A673 (cell line): Measurements from ENCODE around the gene FOXJ1. TPM values are rescaled to one million over a fixed set of nuclear protein-coding genes. Genes with fewer than 3 reads are reported as not detected.

Source experiments
- BruUV-seq: library from RNA; stranded (reverse); fragments of 400-500 nt; replicated peaks from 2 replicates; lab custom pipeline; 2021; lab: Mats Ljungman, UMichigan
- CTCF ChIA-PET: fragments of 300-600 bp; sonication (Branson Sonifier 250); formaldehyde crosslinking; loops from one replicate; lab custom pipeline; 2022; ENCODE audit warnings: antibody characterized with exemption; lab: Charles Lee
- POLR2A ChIA-PET: fragments of 300-600 bp; sonication (Branson Sonifier 250); formaldehyde crosslinking; loops from one replicate; lab custom pipeline; 2022; ENCODE audit warnings: antibody characterized with exemption; ENCODE audit not compliant: low non-redundant PET; lab: Charles Lee
- DNase-seq: peaks from one replicate; pipeline ENCODE4 v3.0.0-alpha.2; 2015; ENCODE audit warnings: low spot score
- H3K27ac ChIP-seq: fragments of 200-600 bp; sonication (generic); 2 replicates; pipeline ENCODE4 v1.5.1; 2016; ENCODE audit warnings: mixed run types, low read depth, mild to moderate bottlenecking, mixed read lengths, antibody characterized with exemption, low read length; ENCODE audit not compliant: poor library complexity, severe bottlenecking
- H3K27me3 ChIP-seq: fragments of 200-600 bp; sonication (generic); replicated peaks from 2 replicates; pipeline ENCODE4 v1.6.1; 2017; ENCODE audit warnings: mixed run types, low read depth, mild to moderate bottlenecking, mixed read lengths, antibody characterized with exemption, low read length; ENCODE audit not compliant: insufficient read depth, poor library complexity
- H3K36me3 ChIP-seq: fragments of 200-600 bp; sonication (generic); 2 replicates; pipeline ENCODE4 v1.6.1; 2016; ENCODE audit warnings: mixed run types, mild to moderate bottlenecking, mixed read lengths, antibody characterized with exemption, low read length; ENCODE audit not compliant: insufficient read depth, poor library complexity, severe bottlenecking
- H3K4me1 ChIP-seq: fragments of 200-600 bp; sonication (generic); 2 replicates; pipeline ENCODE4 v1.6.1; 2017; ENCODE audit warnings: mixed run types, mild to moderate bottlenecking, mixed read lengths, antibody characterized with exemption, low read length; ENCODE audit not compliant: insufficient read depth, poor library complexity, severe bottlenecking
- H3K4me3 ChIP-seq: fragments of 200-600 bp; sonication (generic); 2 replicates; pipeline ENCODE4 v1.5.1; 2016; ENCODE audit warnings: low read depth, mixed run types, mild to moderate bottlenecking, mixed read lengths, low read length; ENCODE audit not compliant: poor library complexity, severe bottlenecking
- H3K9me3 ChIP-seq: fragments of 200-600 bp; sonication (generic); 2 replicates; pipeline ENCODE4 v1.6.1; 2016; ENCODE audit warnings: mixed run types, low read depth, mild to moderate bottlenecking, mixed read lengths, antibody characterized with exemption, low read length; ENCODE audit not compliant: poor library complexity, severe bottlenecking
- CTCF ChIP-seq: fragments of 300-800, 200-600 bp; sonication (generic); conservative IDR thresholded peaks from 2 replicates; pipeline ENCODE4 v1.5.1; 2017; ENCODE audit warnings: low read depth, mild to moderate bottlenecking, antibody characterized with exemption, low read length, moderate library complexity, mixed read lengths
- EZH2 ChIP-seq: fragments of 200-600 bp; sonication (generic); IDR thresholded peaks from 2 replicates; pipeline ENCODE4 v1.6.1; 2017; ENCODE audit warnings: borderline replicate concordance, low read depth, mild to moderate bottlenecking, mixed read lengths, antibody characterized with exemption, low read length; ENCODE audit not compliant: poor library complexity, severe bottlenecking
- intact Hi-C: fragments of 100-400 bp; cut with micrococcal nuclease; formaldehyde crosslinking; loops from one replicate; pipeline ENCODE4 v1.10.0; 2022; ENCODE audit not compliant: unreplicated experiment
- total RNA-seq: library from RNA; stranded (reverse); gene quantifications from 2 replicates; pipeline ENCODE4 v1.2.3, GENCODE V29; 2021

The FOXJ1 gene
- total RNA-seq, 1 experiment from 2014 or later: 0.17 TPM

- ChIA-PET CTCF (no interaction called here), POLR2A (no interaction called here)
- intact Hi-C loops: no loop called here
- no peak overlapping the region for H3K27ac ChIP-seq
- H3K4me1 ChIP-seq: no peaks in the 10 kb centered on the region
- H3K4me3 ChIP-seq: no peak overlapping the region
- TF ChIP-seq CTCF: no peak
- no peak for TF ChIP-seq EZH2
- H3K36me3 ChIP-seq: no peaks in the 10 kb centered on the region
- no TSS peak for BruUV-seq
- no peak for DNase-seq
- H3K9me3 ChIP-seq: no peaks in the 10 kb centered on the region
- no peaks in the 10 kb centered on the region for H3K27me3 ChIP-seq
Observed at GRCh38 chr17:76170114-76170513, 29.1 kb upstream of the FOXJ1 start.

- CTCF ChIA-PET: no interaction called here
- intact Hi-C loops: no loop called here
- H3K4me3 ChIP-seq: no peak overlapping the region
- POLR2A ChIA-PET: no interaction called here
- no peaks in the 10 kb centered on the region for H3K9me3 ChIP-seq
- no TSS peak for BruUV-seq
- H3K27me3 ChIP-seq: no peaks in the 10 kb centered on the region
- no peaks in the 10 kb centered on the region for H3K36me3 ChIP-seq
- H3K27ac ChIP-seq: no peak overlapping the region
- TF ChIP-seq CTCF (no peak), EZH2 (no peak)
- no peaks in the 10 kb centered on the region for H3K4me1 ChIP-seq
- DNase-seq: no peak
Observed at GRCh38 chr17:76166906-76167305, 25.9 kb upstream of the FOXJ1 start.

- Histone ChIP-seq H3K27me3 (no peaks in the 10 kb centered on the region), H3K36me3 (no peaks in the 10 kb centered on the region), H3K9me3 (no peaks in the 10 kb centered on the region), H3K4me3 (no peak overlapping the region), H3K4me1 (no peaks in the 10 kb centered on the region), H3K27ac (no peak overlapping the region)
- intact Hi-C loops: no loop called here
- BruUV-seq: no TSS peak
- TF ChIP-seq EZH2: no peak
- TF ChIP-seq CTCF: no peak
- ChIA-PET POLR2A (interaction anchor here (0.5 kb wide), 1 partner anchor 124 kb away, joined by 4 read pairs; no protein-coding TSS in a partner anchor), CTCF (no interaction called here)
- DNase-seq: no peak
Observed at GRCh38 chr17:76166168-76166567, 25.1 kb upstream of the FOXJ1 start.
